OCI-LY3 (cell line): ENCODE data around the gene CREB5.

Experiments
- H2AFZ ChIP-seq: fragments of 200-600, 300-600 bp; shearing (Covaris generic); 2 replicates; pipeline ENCODE4 v1.6.0; 2014; ENCODE audit warnings: antibody characterized with exemption, low read depth, low read length
- H3K27ac ChIP-seq: fragments of 200-600, 300-600 bp; sonication (generic); 2 replicates; pipeline ENCODE4 v1.5.1; 2014; ENCODE audit warnings: mild to moderate bottlenecking, low read length, moderate library complexity, mixed read lengths
- H3K27me3 ChIP-seq: fragments of 200-600, 300-600 bp; sonication (generic); 2 replicates; pipeline ENCODE4 v1.6.1; 2014; ENCODE audit warnings: low read depth, low read length, mixed read lengths
- H3K36me3 ChIP-seq: fragments of 200-600, 300-600 bp; sonication (generic); replicated peaks from 2 replicates; pipeline ENCODE3; 2014; ENCODE audit warnings: low read depth, low read length, mixed read lengths
- H3K4me1 ChIP-seq: fragments of 300-600, 200-600 bp; sonication (generic); 2 replicates; pipeline ENCODE4 v1.6.1; 2014; ENCODE audit warnings: low read length, mixed read lengths
- H3K4me2 ChIP-seq: fragments of 200-600, 300-600 bp; sonication (generic); 2 replicates; pipeline ENCODE4 v1.6.1; 2014; ENCODE audit warnings: low read length, mixed read lengths
- H3K4me3 ChIP-seq: fragments of 300-600, 200-600 bp; sonication (generic); 2 replicates; pipeline ENCODE4 v1.5.1; 2014; ENCODE audit warnings: antibody characterized with exemption, mild to moderate bottlenecking, low read length, moderate library complexity
- H3K79me2 ChIP-seq: fragments of 300-600, 200-600 bp; shearing (Covaris generic); 2 replicates; pipeline ENCODE4 v1.6.1; 2014; ENCODE audit warnings: mild to moderate bottlenecking, low read length, mixed read lengths
- H3K9ac ChIP-seq: fragments of 300-600, 200-600 bp; shearing (Covaris generic); 2 replicates; pipeline ENCODE4 v1.6.0; 2014; ENCODE audit warnings: mild to moderate bottlenecking, low read length, moderate library complexity
- H3K9me3 ChIP-seq: fragments of 200-600, 300-600 bp; shearing (Covaris generic); 2 replicates; pipeline ENCODE4 v1.6.1; 2014; ENCODE audit warnings: low read length, mixed read lengths; ENCODE audit not compliant: insufficient read depth
- H4K20me1 ChIP-seq: fragments of 200-600, 300-600 bp; sonication (generic); 2 replicates; pipeline ENCODE4 v1.6.1; 2016; ENCODE audit warnings: low read length, mixed read lengths; ENCODE audit not compliant: insufficient read depth
- CTCF ChIP-seq: fragments of 200-600, 300-600 bp; sonication (generic); IDR thresholded peaks from 2 replicates; pipeline ENCODE4 v1.5.1; 2014; ENCODE audit warnings: antibody characterized with exemption, low read length, low read depth
- EZH2phosphoT487 ChIP-seq: fragments of 200-600 bp; shearing (Covaris generic); IDR thresholded peaks from 2 replicates; pipeline ENCODE4 v1.6.1; 2018; ENCODE audit warnings: antibody characterized with exemption, mixed run types, low read depth

The CREB5 gene

DNA sequence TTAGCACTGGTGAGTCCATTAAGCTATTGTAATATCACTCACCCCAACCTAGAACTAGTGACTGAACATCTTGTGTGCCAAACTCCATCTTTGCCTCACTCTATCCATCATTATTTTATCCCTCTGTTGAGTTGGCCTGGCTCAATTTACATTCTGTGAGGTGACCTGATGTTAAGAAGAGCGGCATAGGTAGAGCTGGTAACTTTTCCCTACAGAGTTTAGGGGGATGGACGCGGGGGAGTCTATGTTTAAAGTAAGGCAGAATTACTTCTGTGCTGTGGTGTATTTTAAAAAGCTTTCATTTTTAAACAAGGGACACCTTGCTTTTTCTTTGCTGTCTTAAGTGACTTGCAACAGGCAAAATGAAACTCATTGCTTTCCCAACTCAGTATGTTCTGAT is 186.3 kb downstream of the CREB5 start:
- Histone ChIP-seq H3K4me1 (no peaks in the 10 kb centered on the region), H3K79me2 (no peaks in the 10 kb centered on the region), H3K36me3 (no peaks in the 10 kb centered on the region), H3K4me2 (no peak overlapping the region), H3K9me3 (no peaks in the 10 kb centered on the region), H3K9ac (no peak overlapping the region), H3K27ac (no peak overlapping the region), H4K20me1 (no peaks in the 10 kb centered on the region), H2AFZ (no peak overlapping the region), H3K27me3 (peaks cover 7% of the 10 kb centered on the region; the same call in 1 of the 2 replicates), H3K4me3 (no peak overlapping the region)
- no peak for TF ChIP-seq CTCF
- no peak for TF ChIP-seq EZH2phosphoT487

DNA sequence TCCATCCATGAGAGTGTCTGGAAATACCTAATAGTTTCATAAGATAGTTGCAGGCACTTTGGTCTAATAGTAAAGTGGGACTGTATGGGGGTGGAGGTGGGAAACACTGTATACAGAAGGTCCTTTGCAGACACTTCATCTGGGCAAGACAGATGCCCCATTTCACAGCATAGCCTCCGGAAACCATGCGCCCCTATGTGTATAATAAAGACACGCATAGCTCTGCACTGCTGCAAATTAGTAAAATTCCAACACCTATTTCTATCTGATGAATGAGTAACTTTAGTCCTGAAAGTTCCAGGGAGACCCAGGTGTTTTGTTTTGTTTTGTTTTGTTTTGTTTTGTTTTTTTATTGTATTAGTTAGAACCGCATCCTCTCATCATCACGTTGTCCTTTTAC is 187.1 kb downstream of the CREB5 start:
- Histone ChIP-seq H3K9ac (no peak overlapping the region), H3K4me3 (no peak overlapping the region), H3K79me2 (no peaks in the 10 kb centered on the region), H3K4me2 (no peak overlapping the region), H2AFZ (no peak overlapping the region), H3K27me3 (peaks cover 7% of the 10 kb centered on the region; the same call in 1 of the 2 replicates), H3K27ac (no peak overlapping the region), H4K20me1 (no peaks in the 10 kb centered on the region), H3K9me3 (no peaks in the 10 kb centered on the region), H3K4me1 (no peaks in the 10 kb centered on the region), H3K36me3 (no peaks in the 10 kb centered on the region)
- TF ChIP-seq EZH2phosphoT487 (no peak), CTCF (no peak)

DNA sequence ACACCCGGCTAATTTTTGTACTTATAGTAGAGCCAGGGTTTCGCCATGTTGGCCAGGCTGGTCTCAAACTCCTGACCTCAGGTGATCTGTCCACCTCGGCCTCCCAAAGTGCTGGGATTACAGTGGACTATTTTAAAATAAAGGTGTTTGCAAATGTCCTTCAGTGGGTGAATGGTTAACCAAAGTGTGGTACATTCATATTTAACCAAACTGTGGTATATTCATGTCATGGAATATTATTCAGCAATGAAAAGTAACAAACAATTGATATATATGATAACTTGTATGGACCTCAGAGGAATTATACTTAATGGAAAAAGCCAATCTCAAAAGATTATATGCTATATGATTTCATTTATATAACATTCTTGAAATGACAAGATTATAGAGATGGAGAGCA is 190.0 kb downstream of the CREB5 start:
- TF ChIP-seq EZH2phosphoT487 (no peak), CTCF (no peak)
- Histone ChIP-seq H3K27me3 (peaks cover 15% of the 10 kb centered on the region; the same call in 1 of the 2 replicates), H3K4me3 (no peak overlapping the region), H3K27ac (no peak overlapping the region), H2AFZ (no peak overlapping the region), H4K20me1 (no peaks in the 10 kb centered on the region), H3K9me3 (no peaks in the 10 kb centered on the region), H3K79me2 (no peaks in the 10 kb centered on the region), H3K9ac (no peak overlapping the region), H3K4me1 (no peaks in the 10 kb centered on the region), H3K4me2 (no peak overlapping the region), H3K36me3 (no peaks in the 10 kb centered on the region)

DNA sequence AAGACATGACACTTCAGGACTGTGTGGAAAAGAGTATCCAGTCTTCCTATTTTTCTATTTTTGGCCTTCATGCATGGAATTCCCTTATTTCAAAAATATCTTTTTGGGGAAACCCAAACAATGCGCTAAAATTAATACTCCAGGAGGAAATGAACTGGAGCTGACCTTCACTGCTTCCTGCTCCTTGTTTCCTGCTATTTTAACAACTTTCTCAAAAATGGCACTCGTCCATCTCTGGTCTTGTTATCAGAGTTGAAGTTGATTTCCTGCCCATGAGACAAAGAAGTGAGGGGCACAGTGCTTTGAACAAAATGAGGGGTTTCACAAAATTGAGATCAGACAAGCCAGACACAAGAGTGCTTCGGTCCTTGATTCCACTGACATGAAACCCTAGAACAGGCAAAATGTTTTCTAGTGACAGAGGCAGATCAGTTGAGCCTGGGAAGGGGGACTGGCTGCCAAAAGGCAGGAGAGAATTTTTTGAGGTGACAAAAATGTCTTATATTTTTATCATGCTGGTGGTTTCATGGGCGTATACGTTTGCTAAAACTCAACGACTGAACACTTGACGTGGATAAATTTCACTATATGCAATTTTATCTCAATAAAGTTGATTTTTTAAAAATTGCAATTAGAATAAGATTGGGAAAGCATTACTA is 193.2 kb downstream of the CREB5 start:
- TF ChIP-seq EZH2phosphoT487 (no peak), CTCF (no peak)
- no peaks in the 10 kb centered on the region for H3K4me1 ChIP-seq
- H3K27ac ChIP-seq, result no peak overlapping the region
- H4K20me1 ChIP-seq, result no peaks in the 10 kb centered on the region
- H3K36me3 ChIP-seq, result no peaks in the 10 kb centered on the region
- H3K4me3 ChIP-seq, result no peak overlapping the region
- no peak overlapping the region for H3K9ac ChIP-seq
- no peak overlapping the region for H2AFZ ChIP-seq
- H3K4me2 ChIP-seq, result no peak overlapping the region
- no peaks in the 10 kb centered on the region for H3K9me3 ChIP-seq
- H3K79me2 ChIP-seq, result no peaks in the 10 kb centered on the region
- peaks cover 21% of the 10 kb centered on the region; the same call in 1 of the 2 replicates for H3K27me3 ChIP-seq
